ENCODE data around the gene KCTD8.

KCTD8 gene

DNA sequence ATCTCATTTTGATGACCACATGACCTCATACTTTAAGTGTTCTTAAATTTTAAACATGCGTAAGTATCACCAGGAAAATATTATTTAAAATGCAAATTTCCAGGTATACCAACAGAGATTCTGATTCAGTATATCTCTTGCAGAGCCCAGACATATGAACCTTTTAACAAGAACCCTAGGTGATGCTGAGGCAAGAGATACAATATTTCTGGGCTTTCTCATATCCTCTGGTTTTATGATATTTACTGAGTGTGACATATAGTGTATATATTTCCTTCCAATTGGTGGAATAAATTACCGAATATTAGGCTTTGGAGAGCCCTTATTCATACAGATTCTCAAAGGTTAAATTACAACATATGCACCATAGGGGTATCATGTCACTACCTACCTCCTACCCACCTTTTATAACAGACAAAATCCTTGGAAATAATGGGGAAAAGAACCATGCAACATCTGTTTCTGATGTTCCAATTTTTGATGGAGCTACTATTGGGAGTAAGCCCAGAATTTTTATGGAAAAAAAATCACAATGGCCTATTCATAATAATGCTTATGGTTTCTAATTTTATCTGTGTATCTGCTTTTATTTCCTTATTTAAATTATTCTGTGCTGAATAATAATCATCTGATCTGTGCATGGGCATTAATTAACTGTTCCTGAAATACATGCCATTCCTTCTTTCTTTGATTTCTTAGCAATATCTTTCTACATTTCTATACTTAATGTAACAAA lies 27.1 kb downstream of the KCTD8 start:
- H3K4me2 ChIP-seq (ENCODE audit: low read length) = no peak overlapping the region
- TF ChIP-seq, protein P1, sequence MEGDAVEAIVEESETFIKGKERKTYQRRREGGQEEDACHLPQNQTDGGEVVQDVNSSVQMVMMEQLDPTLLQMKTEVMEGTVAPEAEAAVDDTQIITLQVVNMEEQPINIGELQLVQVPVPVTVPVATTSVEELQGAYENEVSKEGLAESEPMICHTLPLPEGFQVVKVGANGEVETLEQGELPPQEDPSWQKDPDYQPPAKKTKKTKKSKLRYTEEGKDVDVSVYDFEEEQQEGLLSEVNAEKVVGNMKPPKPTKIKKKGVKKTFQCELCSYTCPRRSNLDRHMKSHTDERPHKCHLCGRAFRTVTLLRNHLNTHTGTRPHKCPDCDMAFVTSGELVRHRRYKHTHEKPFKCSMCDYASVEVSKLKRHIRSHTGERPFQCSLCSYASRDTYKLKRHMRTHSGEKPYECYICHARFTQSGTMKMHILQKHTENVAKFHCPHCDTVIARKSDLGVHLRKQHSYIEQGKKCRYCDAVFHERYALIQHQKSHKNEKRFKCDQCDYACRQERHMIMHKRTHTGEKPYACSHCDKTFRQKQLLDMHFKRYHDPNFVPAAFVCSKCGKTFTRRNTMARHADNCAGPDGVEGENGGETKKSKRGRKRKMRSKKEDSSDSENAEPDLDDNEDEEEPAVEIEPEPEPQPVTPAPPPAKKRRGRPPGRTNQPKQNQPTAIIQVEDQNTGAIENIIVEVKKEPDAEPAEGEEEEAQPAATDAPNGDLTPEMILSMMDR (IDR thresholded peaks at IDR 0.05) = no peak
- H3K4me1 ChIP-seq = no peaks in the 10 kb centered on the region
- no peak overlapping the region for H3K9ac ChIP-seq
- no peak overlapping the region for H3K27ac ChIP-seq
- no peak overlapping the region for H2AFZ ChIP-seq
- H3K9me3 ChIP-seq (ENCODE audit: control insufficient read depth, low read length) = no peaks in the 10 kb centered on the region
- no peaks in the 10 kb centered on the region for H3K27me3 ChIP-seq (ENCODE audit: control insufficient read depth, insufficient read depth, low read length)
- H3K36me3 ChIP-seq (ENCODE audit: control insufficient read depth, insufficient read depth, low read length) = no peaks in the 10 kb centered on the region
- H3K4me3 ChIP-seq (ENCODE audit: low read depth, low read length) = no peak overlapping the region
- H3K79me2 ChIP-seq = no peaks in the 10 kb centered on the region

DNA sequence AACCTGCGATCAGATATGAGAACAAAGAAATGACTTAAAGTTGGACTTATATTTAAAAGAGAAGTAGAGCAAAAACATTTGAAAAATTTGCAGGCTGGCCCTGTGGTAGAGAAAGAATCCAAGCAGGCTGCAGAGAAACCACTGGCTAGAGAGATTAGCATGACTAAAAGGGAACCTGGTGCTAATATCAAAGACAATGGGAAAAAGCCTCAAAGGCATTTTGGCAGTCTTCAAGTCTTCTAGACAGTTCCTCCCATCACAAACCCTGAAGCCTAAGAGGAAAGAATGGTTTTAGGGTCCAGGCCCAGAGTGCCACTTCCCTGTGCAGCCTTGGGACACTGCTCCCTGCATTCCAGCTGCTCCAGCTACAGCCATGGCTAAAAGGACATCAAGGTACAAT lies 33.4 kb downstream of the KCTD8 start:
- TF ChIP-seq, protein P1 (IDR thresholded peaks at IDR 0.05) = no peak

DNA sequence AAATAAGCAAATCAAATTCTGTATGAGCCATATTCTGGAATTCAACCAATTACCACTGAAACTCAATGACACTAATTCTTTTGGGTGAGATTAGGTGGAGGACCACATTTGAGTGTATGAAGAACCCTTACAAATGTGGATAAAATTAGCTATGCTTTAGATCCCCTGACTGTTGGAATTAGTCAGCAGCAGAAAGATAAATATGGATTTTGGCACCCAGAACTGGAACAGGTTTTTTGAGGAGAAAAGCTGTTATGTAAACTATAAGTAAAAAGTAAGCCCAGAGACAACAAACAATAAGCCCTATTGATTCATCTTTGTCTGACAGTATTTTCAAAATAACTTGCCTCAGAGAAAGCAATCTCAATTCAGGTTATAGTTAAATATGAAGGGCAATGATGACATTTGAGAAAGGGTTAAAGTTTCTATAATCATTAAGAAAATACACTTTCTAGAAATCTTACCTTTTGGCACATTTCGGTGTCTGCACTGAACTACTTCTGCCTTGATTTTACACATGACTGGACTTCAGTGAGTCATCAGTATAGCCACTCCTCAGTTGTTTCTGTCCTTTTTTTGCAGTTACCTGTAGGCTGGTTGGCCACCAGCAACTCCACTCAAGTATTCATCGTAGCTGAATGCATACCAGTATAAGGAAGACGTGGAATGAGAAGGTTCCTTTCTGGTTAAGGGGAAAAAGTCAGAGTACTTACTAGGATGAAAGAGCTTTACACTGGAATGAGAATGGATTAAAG lies 80.0 kb downstream of the KCTD8 start:
- no peaks in the 10 kb centered on the region for H3K36me3 ChIP-seq (ENCODE audit: control insufficient read depth, insufficient read depth, low read length)
- TF ChIP-seq, protein P1 (IDR thresholded peaks at IDR 0.05) = no peak

More for the DNA sequence above, 33.4 kb downstream of the KCTD8 start:
- no peaks in the 10 kb centered on the region for H3K36me3 ChIP-seq (ENCODE audit: control insufficient read depth, insufficient read depth, low read length)
- no peaks in the 10 kb centered on the region for H3K4me1 ChIP-seq
- no peaks in the 10 kb centered on the region for H3K79me2 ChIP-seq
- H3K27ac ChIP-seq = no peak overlapping the region
- H3K27me3 ChIP-seq (ENCODE audit: control insufficient read depth, insufficient read depth, low read length) = no peaks in the 10 kb centered on the region
- no peak overlapping the region for H3K4me3 ChIP-seq (ENCODE audit: low read depth, low read length)
- no peaks in the 10 kb centered on the region for H3K9me3 ChIP-seq (ENCODE audit: control insufficient read depth, low read length)
- H3K4me2 ChIP-seq (ENCODE audit: low read length) = no peak overlapping the region
- no peak overlapping the region for H3K9ac ChIP-seq
- no peak overlapping the region for H2AFZ ChIP-seq

DNA sequence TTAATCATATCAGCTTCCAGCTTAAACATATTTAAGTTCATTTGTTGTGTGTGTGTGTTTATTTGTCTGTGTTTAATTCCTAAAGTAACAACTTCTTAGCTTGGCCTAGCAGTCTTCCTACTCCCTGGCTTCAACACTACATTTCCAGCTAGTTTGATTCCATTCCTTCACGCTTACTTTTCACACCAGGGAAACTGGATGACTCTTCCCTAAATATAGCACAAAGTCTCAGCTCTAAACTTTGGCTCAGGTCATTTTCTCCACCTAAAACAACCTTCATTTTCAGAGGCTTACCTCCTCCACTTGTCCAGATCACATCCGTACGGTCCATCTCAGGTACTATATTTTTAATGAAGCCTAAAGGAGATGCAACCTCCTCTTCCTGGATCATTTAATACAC lies 94.4 kb downstream of the KCTD8 start:
- H3K36me3 ChIP-seq (ENCODE audit: control insufficient read depth, insufficient read depth, low read length) = no peaks in the 10 kb centered on the region
- no peak overlapping the region for H3K4me2 ChIP-seq (ENCODE audit: low read length)
- H3K4me1 ChIP-seq = no peaks in the 10 kb centered on the region
- H3K27me3 ChIP-seq (ENCODE audit: control insufficient read depth, insufficient read depth, low read length) = no peaks in the 10 kb centered on the region
- no peak overlapping the region for H3K4me3 ChIP-seq (ENCODE audit: low read depth, low read length)
- H3K9me3 ChIP-seq (ENCODE audit: control insufficient read depth, low read length) = no peaks in the 10 kb centered on the region
- no peak overlapping the region for H3K9ac ChIP-seq
- no peaks in the 10 kb centered on the region for H3K79me2 ChIP-seq
- H3K27ac ChIP-seq = no peak overlapping the region
- H2AFZ ChIP-seq = no peak overlapping the region
- TF ChIP-seq, protein P1 (IDR thresholded peaks at IDR 0.05) = no peak

More for the DNA sequence above, 80.0 kb downstream of the KCTD8 start:
- H3K9ac ChIP-seq = no peak overlapping the region
- no peak overlapping the region for H2AFZ ChIP-seq
- H3K27ac ChIP-seq = no peak overlapping the region
- H3K4me1 ChIP-seq = no peaks in the 10 kb centered on the region
- no peaks in the 10 kb centered on the region for H3K27me3 ChIP-seq (ENCODE audit: control insufficient read depth, insufficient read depth, low read length)
- H3K79me2 ChIP-seq = no peaks in the 10 kb centered on the region
- no peak overlapping the region for H3K4me2 ChIP-seq (ENCODE audit: low read length)
- H3K9me3 ChIP-seq (ENCODE audit: control insufficient read depth, low read length) = no peaks in the 10 kb centered on the region
- H3K4me3 ChIP-seq (ENCODE audit: low read depth, low read length) = no peak overlapping the region
